ENCODE results near the gene OR56A4.

- TF ChIP-seq CTCF (IDR thresholded peaks at IDR 0.05) (no peak), POLR2A (IDR thresholded peaks at IDR 0.05) (no peak)
These were observed 48.8 kb upstream of the OR56A4 start for GRCh38 chr11:6055569-6055968.

Data from uterus (tissue), 2 donors.